Duodenal mucosa (tissue), 2 donors: Measurements from ENCODE around the gene IRS4.

Experiments
- H3K27ac ChIP-seq: one replicate; pipeline ENCODE4 v1.7.0; 2013; ENCODE audit warnings: low read depth, low read length
- H3K27me3 ChIP-seq, 2 donors: one replicate each; pipeline ENCODE4 v1.7.0; 2013; ENCODE audit warnings: low read length in 2 of 2, control low read depth in 1 of 2; ENCODE audit not compliant: insufficient read depth in 2 of 2, control insufficient read depth in 1 of 2
- H3K36me3 ChIP-seq, 2 donors: one replicate each; pipeline ENCODE4 v1.7.0; 2013; ENCODE audit warnings: low read length in 2 of 2, control low read depth in 1 of 2; ENCODE audit not compliant: insufficient read depth in 2 of 2, control insufficient read depth in 1 of 2
- H3K4me1 ChIP-seq, 2 donors: one replicate each; pipeline ENCODE4 v1.7.0; 2013; ENCODE audit warnings: low read length in 2 of 2, control low read depth in 1 of 2; ENCODE audit not compliant: insufficient read depth in 2 of 2, control insufficient read depth in 1 of 2
- H3K4me3 ChIP-seq, 2 donors: one replicate each; pipeline ENCODE4 v1.7.0; 2013; ENCODE audit warnings: low read length in 2 of 2, low read depth in 1 of 2
- H3K9ac ChIP-seq, 2 donors: one replicate each; pipeline ENCODE4 v1.7.0; 2013; ENCODE audit warnings: low read length in 2 of 2, low read depth in 1 of 2
- H3K9me3 ChIP-seq, 2 donors: one replicate each; pipeline ENCODE4 v1.7.0; 2013; ENCODE audit warnings: low read length in 2 of 2, control low read depth in 1 of 2; ENCODE audit not compliant: control insufficient read depth in 1 of 2

The IRS4 gene

DNA sequence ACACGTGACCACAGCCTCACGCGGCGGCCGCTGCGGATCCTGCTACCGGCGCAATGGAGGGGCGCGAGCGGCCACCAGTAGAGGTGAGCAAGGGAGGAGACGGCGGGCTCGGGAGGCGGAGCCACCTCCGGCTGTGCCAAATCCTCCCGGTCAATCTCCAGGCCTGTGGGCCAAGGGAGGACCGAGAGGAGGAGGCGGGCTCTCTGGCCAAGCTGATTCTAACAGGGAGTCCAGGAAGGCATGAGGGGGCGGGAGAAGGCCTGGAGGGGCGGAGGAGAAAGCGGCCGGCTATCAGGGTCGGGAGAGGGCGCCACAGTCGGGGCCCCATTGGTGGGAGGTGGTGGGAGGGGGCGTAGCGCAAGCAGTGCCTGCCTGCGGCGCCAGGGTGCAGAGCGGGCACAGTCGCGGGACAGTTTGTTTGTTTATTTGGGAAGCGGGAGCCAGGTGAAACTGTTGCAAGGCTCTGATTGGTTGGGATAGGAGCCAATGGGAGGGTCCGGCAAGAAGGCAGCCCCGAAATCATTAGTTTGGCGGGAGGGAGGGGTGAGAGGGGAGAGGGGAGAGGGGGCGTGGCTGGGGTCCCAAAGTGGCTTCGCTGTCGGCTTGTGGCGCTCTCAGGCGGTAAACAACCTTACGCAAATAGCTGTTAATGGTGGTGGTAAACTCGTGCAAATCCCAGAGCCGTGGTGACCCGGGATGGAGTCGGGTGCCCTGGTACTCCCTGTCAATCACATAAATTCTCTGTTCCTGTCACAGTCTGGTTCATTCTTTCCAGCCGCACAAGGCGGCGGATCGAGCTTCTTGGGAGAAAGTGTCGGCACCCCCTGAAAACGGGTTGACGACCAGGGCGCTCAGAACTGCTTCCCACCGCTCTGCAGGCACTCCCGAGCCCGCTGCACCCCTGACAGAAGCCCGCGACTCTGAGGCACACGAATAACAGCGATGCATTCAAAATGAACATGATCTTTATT, at the start of gene IRS4:
Gene IRS4 (minus strand): TSS at position 55 of the 971 bp plus-strand sequence.
- Histone ChIP-seq H3K4me3 (peak within 1 kb of the TSS; percentile 45 to 47), H3K27ac (no peak within 1 kb of the TSS), H3K27me3 (peaks cover 0 to 30% of the 10 kb centered on the region in 2 donors), H3K4me1 (no peaks in the 10 kb centered on the region), H3K9ac (no peak within 1 kb of the TSS), H3K9me3 (no peaks in the 10 kb centered on the region), H3K36me3 (no peaks in the 10 kb centered on the region)

DNA sequence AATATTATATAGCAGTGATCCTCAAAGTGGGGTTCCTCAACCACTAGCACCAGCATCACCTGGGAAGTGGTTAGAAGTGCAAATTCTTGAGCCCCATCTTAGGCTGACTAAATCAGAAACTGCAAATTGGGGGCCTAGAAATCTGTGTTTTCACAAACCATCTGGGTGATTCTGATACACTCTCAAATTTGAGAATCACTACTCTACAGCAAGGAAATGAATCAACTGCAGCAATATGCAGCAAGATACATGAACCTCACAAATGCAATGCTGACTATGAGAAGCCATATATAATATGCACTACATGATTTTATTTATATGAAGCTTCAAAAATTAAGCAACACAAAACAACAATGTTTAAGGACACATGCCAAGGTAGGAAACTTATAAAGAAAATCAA, 36.2 kb upstream of the IRS4 start:
- no peak overlapping the region for H3K9ac ChIP-seq
- H3K4me3 ChIP-seq, result no peak overlapping the region
- H3K4me1 ChIP-seq, result no peaks in the 10 kb centered on the region
- H3K36me3 ChIP-seq, result no peaks in the 10 kb centered on the region
- H3K9me3 ChIP-seq, result no peaks in the 10 kb centered on the region
- H3K27ac ChIP-seq, result no peak overlapping the region
- no peaks in the 10 kb centered on the region for H3K27me3 ChIP-seq

DNA sequence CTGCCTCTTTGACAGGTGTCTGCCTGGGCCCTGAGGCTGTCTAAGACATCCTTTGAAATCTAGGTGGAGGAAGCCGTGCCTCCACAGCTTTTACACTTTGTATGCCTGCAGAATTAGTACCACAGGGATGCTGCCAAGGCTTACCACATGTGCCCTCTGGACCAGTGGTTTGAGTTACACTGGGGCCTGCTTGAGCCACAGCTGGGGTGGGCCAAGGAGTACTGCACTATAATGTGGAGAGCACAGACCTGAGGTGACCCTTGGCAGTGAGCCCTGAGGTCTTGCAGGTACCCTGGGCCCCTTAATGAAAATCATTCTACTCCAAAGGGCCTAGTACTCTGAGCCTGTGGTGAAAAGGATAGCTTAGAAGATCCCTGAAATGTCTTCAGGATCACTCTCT, 27.2 kb upstream of the IRS4 start:
- H3K27me3 ChIP-seq, result no peaks in the 10 kb centered on the region
- no peaks in the 10 kb centered on the region for H3K9me3 ChIP-seq
- H3K9ac ChIP-seq, result no peak overlapping the region
- no peaks in the 10 kb centered on the region for H3K36me3 ChIP-seq
- no peak overlapping the region for H3K4me3 ChIP-seq
- no peak overlapping the region for H3K27ac ChIP-seq
- H3K4me1 ChIP-seq, result no peaks in the 10 kb centered on the region

DNA sequence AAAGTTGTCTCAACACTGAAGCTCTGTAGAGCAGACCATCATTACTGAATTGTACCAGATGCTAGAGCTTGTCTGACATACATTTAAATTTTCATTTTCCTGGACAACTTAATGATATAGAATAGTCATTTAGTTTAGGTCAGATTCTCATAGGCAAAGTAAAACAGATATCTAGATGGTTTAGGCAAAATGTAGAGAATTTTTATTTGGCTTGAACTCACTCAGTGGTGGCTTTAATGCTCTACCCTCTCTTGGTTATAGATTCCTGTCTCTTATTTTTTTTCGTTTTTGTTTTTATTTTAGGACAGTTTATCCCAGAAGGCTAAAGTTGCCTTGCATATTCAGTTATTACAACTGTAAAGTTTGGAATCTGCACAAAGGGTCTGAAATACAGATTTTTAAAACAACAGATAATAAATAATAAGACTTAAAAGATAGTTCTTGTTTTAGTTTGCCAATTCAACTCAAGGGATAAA, 4.0 kb upstream of the IRS4 start:
- Histone ChIP-seq H3K4me3 (no peak overlapping the region), H3K27ac (no peak overlapping the region), H3K9ac (no peak overlapping the region), H3K36me3 (no peaks in the 10 kb centered on the region), H3K27me3 (peaks cover 0 to 8% of the 10 kb centered on the region in 2 donors), H3K9me3 (no peaks in the 10 kb centered on the region), H3K4me1 (no peaks in the 10 kb centered on the region)

DNA sequence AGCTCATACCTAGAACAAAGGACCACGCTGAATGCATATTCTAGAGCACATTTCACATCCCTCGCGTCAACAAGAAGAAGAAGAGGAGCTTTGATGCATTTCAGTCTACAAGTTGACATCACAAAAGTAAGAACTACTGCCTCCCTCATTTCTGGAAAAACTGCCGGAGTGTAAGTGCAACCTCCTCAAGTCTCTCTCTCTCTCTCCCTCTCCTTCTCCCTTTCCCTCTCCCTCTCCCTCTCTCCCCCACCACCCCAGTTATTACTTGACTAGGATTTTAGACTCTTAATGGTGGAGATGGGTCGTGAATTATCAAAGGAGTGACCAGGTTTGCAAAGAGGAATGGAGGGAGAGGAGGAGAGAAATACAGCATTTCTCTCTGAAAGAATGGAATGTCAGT, 1.4 kb upstream of the IRS4 start:
- Histone ChIP-seq H3K36me3 (no peaks in the 10 kb centered on the region), H3K4me3 (no peak overlapping the region), H3K4me1 (no peaks in the 10 kb centered on the region), H3K9me3 (no peaks in the 10 kb centered on the region), H3K27ac (no peak overlapping the region), H3K9ac (no peak overlapping the region), H3K27me3 (peaks cover 0 to 21% of the 10 kb centered on the region in 2 donors)

DNA sequence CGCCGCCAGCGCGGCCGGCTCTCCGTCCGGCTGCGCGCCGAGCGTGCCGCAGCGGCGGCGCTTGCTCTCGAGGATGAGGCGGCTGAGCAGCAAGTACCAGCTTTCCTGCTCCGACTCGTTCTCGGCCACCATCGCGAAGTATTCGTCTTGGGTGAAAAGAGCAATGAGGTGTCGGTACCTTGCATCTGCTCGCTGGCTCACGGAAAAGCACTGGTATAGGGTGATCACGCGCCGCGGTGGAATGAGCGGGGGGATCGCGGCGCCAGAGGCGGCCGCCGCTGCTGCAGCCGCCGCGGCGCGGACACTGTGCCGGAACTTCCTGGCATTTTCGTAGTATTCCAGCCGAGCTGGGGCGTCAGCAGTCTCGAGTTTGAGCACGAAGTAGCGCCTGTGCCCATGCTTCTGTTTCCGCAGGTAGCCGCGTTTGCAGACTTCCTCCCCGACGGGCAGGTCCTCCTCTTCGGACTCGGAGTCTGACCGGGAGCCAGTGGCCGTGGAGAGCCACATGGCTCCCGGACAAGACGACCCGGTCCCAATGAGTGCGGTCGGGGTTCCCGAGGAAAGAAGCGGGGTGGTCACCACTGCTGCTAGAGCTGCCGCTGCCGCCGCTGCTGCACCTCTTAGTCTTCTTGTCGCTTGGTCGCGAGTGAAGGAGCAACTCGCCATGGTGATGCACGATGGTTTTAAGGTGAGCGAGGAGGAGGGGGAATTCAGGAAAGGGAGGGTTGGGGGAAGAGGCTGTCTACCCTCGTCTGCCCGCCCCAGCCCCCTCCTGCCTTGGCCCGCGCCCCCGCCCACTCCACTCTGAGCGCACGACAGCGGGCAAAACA, 469 bp downstream of the IRS4 start:
- Histone ChIP-seq H3K4me3 (peak overlapping the region; percentile 10 to 47), H3K27me3 (peaks cover 0 to 36% of the 10 kb centered on the region in 2 donors), H3K36me3 (no peaks in the 10 kb centered on the region), H3K9me3 (no peaks in the 10 kb centered on the region), H3K4me1 (no peaks in the 10 kb centered on the region), H3K9ac (no peak overlapping the region), H3K27ac (no peak overlapping the region)

DNA sequence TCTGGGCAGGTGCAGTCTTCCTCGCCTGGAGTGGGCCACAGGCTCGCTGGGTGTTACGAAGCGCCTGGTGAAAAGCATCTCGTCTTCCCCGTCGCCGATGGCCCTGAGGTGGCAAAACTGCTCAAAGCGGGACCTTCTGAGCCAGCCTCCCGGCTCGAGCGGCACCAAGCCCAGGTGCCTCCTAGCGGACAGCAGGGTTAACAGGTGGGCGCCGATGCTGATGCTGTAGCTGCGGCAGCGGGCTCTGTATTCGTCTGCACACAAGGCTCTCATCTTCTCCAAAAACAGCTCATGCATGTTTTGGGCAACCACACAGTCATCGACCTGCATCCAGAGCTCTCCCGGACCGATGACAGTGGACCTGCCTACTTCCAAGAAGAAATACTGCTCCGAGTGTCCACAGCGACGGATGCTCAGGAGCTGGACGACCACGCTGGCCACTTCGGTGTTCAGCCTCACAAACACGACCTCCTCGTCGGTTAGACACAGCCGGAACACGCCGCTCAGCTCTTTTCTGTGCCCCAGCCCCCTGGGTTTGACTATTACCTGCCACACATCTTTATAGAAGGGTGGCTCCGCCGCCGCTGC, 1.2 kb downstream of the IRS4 start:
- Histone ChIP-seq H3K27ac (no peak overlapping the region), H3K4me3 (no peak overlapping the region), H3K4me1 (no peaks in the 10 kb centered on the region), H3K9me3 (no peaks in the 10 kb centered on the region), H3K27me3 (peaks cover 0 to 36% of the 10 kb centered on the region in 2 donors), H3K36me3 (no peaks in the 10 kb centered on the region), H3K9ac (no peak overlapping the region)

DNA sequence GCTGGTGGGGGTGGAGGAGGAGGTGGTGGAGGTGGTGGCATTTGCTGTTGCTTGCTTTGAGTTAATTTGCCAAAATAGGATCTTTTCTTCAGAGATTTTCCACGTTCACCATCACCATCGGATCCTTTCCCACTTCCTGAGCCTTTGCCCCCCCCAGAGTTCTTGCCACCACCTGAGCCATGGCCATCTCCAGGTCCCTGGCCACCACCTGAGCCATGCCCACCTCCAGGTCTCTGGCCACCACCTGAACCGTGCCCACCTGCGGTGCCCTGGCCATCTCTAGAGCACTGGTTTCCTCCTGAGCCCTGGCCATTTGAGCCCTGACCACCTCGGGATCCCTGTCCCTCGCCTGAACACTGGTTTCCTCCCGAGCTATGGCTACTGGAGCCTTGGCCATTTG, 1.9 kb downstream of the IRS4 start:
- Histone ChIP-seq H3K4me3 (no peak overlapping the region), H3K36me3 (no peaks in the 10 kb centered on the region), H3K9me3 (no peaks in the 10 kb centered on the region), H3K27ac (no peak overlapping the region), H3K4me1 (no peaks in the 10 kb centered on the region), H3K27me3 (peaks cover 0 to 36% of the 10 kb centered on the region in 2 donors), H3K9ac (no peak overlapping the region)

DNA sequence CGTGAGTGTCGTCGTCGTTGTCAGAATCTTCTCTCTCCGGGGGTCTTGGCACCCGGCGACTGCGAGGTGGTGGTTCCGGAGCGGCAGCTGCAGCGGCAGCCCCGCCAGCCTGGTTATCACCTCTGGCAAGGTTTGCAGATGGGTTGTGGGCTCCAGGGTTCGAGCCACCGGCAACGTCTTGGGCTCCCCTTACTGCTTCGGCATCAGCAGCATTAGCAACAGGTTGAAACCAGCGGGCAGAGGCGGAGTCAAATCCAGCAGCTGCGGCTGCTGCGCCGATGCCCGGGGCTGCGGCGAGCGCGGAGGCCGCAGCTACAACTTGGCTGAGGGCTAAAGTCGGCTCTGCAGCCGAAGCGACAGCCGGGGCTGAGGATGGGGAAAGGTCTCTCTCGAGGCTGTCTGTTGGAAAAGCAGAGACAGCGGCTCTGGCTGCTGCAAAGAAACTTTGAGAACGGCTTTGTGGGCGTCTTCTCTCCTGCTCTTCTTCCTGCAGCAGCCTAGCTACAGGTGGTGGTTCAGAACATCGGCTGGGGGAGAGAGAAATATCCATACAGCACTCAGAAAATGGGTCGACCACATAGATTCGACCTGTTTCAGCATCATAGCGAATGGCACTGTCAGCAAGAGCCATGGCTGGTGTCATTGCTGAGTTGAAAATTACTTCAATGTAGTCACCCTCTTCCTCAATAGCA, 3.6 kb downstream of the IRS4 start:
- Histone ChIP-seq H3K27me3 (peaks cover 0 to 35% of the 10 kb centered on the region in 2 donors), H3K4me3 (no peak overlapping the region), H3K27ac (no peak overlapping the region), H3K9me3 (no peaks in the 10 kb centered on the region), H3K36me3 (no peaks in the 10 kb centered on the region), H3K9ac (no peak overlapping the region), H3K4me1 (no peaks in the 10 kb centered on the region)
